ENCODE data around the gene AMOT.

GRCh38 chrX:112816908-112817307, 23.7 kb downstream of the AMOT start:
- TF ChIP-seq CTCF (IDR thresholded peaks at IDR 0.05) (no peak), EZH2 (IDR thresholded peaks at IDR 0.05; ENCODE audit: borderline replicate concordance, insufficient read depth, low read depth, low read length, poor library complexity, severe bottlenecking) (no peak)

Measured in B cell (primary cell).